GM12878 (cell line): ENCODE measurements around the gene RBM4B. TPM values are rescaled to one million over a fixed set of nuclear protein-coding genes. Genes with fewer than 3 reads are reported as not detected.

Experiments used
- EZH2 ChIP-seq: IDR thresholded peaks from 2 replicates; pipeline ENCODE4 v1.6.1; 2012; ENCODE audit warnings: low read depth, mild to moderate bottlenecking, control low read depth, inconsistent platforms, low read length, borderline replicate concordance; ENCODE audit not compliant: control insufficient read depth
- GATAD2B ChIP-seq: fragments of 450-650 bp; conservative IDR thresholded peaks from 2 replicates; pipeline ENCODE4 v1.6.1; 2017; ENCODE audit warnings: low read depth, mild to moderate bottlenecking, moderate library complexity
- IKZF1 ChIP-seq: fragments of 450-650 bp; conservative IDR thresholded peaks from 2 replicates; pipeline ENCODE4 v1.6.1; 2017; ENCODE audit warnings: antibody characterized with exemption, mild to moderate bottlenecking
- MEF2A ChIP-seq: IDR thresholded peaks from 2 replicates; pipeline ENCODE4 v1.6.1; 2011; ENCODE audit warnings: low read depth, mild to moderate bottlenecking, low read length, moderate library complexity; ENCODE audit not compliant: insufficient read depth
- NFXL1 ChIP-seq: fragments of 450-650 bp; IDR thresholded peaks from 2 replicates; pipeline ENCODE4 v1.6.1; 2017; ENCODE audit warnings: antibody characterized with exemption, mild to moderate bottlenecking, borderline replicate concordance
- NFYA ChIP-seq: IDR thresholded peaks from 2 replicates; pipeline ENCODE4 v1.6.1; 2011; ENCODE audit warnings: low read depth, mild to moderate bottlenecking, low read length, improper control_type of control experiment, borderline replicate concordance
- NRF1 ChIP-seq: conservative IDR thresholded peaks from 2 replicates; pipeline ENCODE4 v1.6.1; 2011; ENCODE audit warnings: mild to moderate bottlenecking, low read depth, low read length, improper control_type of control experiment
- RCOR1 ChIP-seq: conservative IDR thresholded peaks from 2 replicates; pipeline ENCODE4 v1.6.1; 2012; ENCODE audit warnings: low read depth, low read length, improper control_type of control experiment
- RFX5 ChIP-seq: IDR thresholded peaks from 2 replicates; pipeline ENCODE4 v1.6.1; 2011; ENCODE audit warnings: low read depth, low read length, improper control_type of control experiment
- SP1 ChIP-seq: IDR thresholded peaks from one replicate; pipeline ENCODE4 v1.6.1; 2011; ENCODE audit warnings: low read depth, low read length
- SREBF2 ChIP-seq: IDR thresholded peaks from 2 replicates; pipeline ENCODE4 v1.6.1; 2012; ENCODE audit warnings: mild to moderate bottlenecking, low read length
- TBL1XR1 ChIP-seq: IDR thresholded peaks from 2 replicates; pipeline ENCODE4 v1.6.1; 2012; ENCODE audit warnings: low read depth, low read length, improper control_type of control experiment
- ZNF24 ChIP-seq: fragments of 450-650 bp; IDR thresholded peaks from 2 replicates; pipeline ENCODE4 v1.6.1; 2017; ENCODE audit warnings: antibody characterized with exemption, mild to moderate bottlenecking
- polyA plus RNA-seq, 11 experiments: library from polyadenylated mRNA; depleted of rRNA in 4 of 11; unstranded in 6 of 11; stranded (reverse) in 5 of 11; fragments of >200 nt; fragmentation: Nextera tagmentation in 4 of 11; fragmentation: Illumina TruSeq in 1 of 11; extraction: Ambion mirVana in 4 of 11; extraction: Trizol in 1 of 11; gene quantifications; 1 replicate in 1 of 11; 2 replicates in 10 of 11; pipeline versions ENCODE4 v1.2.1 to v1.2.3, GENCODE V29; 2011 to 2016; ENCODE audit warnings: inconsistent platforms in 2 of 11, missing spikeins in 2 of 11, low read depth in 1 of 11
- total RNA-seq, 4 experiments: library from RNA; depleted of rRNA in 3 of 4; stranded (reverse); fragments of >200 nt in 3 of 4; fragmentation: Illumina TruSeq in 1 of 4; extraction: Trizol in 1 of 4; gene quantifications; 2 replicates each; pipeline versions ENCODE4 v1.2.1 to v1.2.3, GENCODE V29; 2013 to 2021
- TF ChIP-seq, protein P1 (sequence below): IDR thresholded peaks from 2 replicates; pipeline ENCODE4 v1.6.1; 2011; ENCODE audit warnings: borderline replicate concordance, low read depth, mild to moderate bottlenecking, moderate library complexity, low read length; ENCODE audit not compliant: insufficient read depth, poor library complexity, severe bottlenecking
- TF ChIP-seq, protein P2 (sequence below): fragments of 450-650 bp; formaldehyde crosslinking; IDR thresholded peaks from 2 replicates; pipeline ENCODE4 v1.5.0; 2022; ENCODE audit warnings: mild to moderate bottlenecking, missing genetic modification characterization
- TF ChIP-seq, protein P3 (sequence below): fragments of 450-650 bp; IDR thresholded peaks from 2 replicates; pipeline ENCODE4 v1.6.1; 2016; ENCODE audit warnings: mild to moderate bottlenecking
- TF ChIP-seq, protein P4 (sequence below): fragments of 450-650 bp; IDR thresholded peaks from 2 replicates; pipeline ENCODE4 v1.6.1; 2017; ENCODE audit warnings: mild to moderate bottlenecking, moderate library complexity

RBM4B gene
- total and polyA plus RNA-seq, 10 of the 15 experiments (the other 5 are each of a cell fraction or from before 2014, with no cell fraction given): 16.1 to 37.0 (median 21.6) TPM

DNA sequence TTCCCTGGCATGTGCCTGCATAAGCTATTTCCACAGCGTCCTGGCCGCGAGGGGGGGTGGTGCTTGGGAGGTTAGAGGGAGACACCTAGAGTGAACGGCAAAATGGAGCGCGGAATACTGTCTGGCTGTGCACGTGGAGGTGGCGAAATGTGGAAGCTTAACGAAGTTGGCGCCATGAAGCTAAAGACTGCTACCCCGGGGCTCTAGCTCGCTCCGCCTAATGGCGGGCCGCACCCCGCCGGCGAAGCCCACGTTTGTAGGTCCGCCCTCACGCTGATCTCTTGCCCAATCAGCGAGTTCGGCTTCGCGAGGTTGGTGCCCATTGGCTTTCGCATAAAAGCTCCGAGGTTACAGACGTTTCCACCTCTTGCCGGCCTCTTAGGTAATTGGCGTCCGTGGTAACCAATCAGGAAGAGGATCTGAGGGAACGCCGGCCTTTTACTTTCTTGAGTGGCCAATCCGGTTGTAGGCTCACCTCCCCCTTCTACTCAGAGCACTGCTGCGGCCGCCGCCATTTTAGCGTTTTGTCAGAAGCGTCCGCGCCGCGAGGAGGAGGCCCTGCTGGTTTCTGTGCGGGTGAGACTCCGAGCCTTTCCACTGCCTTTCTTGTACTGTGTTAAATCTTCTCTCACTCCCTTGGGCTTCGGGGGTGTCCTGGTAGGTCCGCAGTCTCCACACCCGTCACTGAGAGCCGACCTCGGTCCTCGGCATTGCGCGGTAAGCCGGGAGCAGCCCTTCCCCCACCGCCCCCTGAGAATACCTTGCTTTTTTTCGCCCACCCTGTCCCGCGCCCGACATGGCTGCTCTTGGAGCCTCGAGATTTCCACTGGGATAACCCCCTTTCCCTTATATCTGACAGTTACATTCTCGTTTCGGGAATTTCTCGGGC, 39.3 kb downstream of the RBM4B start, which contains the start of gene RBM4 (continued):
- TF ChIP-seq NFYA (peak; percentile 90), NRF1 (no peak), EZH2 (no peak), MEF2A (no peak), RFX5 (peak; percentile 38; the same call in 1 of the 2 replicates), GATAD2B (0 out of 2 replicates have a peak, but pooled peaks have one; percentile 49), IKZF1 (peak; percentile 52), SP1 (peak; percentile 93), NFXL1 (no peak), ZNF24 (no peak), RCOR1 (0 out of 2 replicates have a peak, but pooled peaks have one; percentile 11), TBL1XR1 (no peak), SREBF2 (no peak)
- TF ChIP-seq, protein P1, sequence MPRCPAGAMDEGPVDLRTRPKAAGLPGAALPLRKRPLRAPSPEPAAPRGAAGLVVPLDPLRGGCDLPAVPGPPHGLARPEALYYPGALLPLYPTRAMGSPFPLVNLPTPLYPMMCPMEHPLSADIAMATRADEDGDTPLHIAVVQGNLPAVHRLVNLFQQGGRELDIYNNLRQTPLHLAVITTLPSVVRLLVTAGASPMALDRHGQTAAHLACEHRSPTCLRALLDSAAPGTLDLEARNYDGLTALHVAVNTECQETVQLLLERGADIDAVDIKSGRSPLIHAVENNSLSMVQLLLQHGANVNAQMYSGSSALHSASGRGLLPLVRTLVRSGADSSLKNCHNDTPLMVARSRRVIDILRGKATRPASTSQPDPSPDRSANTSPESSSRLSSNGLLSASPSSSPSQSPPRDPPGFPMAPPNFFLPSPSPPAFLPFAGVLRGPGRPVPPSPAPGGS: peak; percentile 86
- TF ChIP-seq, protein P2, sequence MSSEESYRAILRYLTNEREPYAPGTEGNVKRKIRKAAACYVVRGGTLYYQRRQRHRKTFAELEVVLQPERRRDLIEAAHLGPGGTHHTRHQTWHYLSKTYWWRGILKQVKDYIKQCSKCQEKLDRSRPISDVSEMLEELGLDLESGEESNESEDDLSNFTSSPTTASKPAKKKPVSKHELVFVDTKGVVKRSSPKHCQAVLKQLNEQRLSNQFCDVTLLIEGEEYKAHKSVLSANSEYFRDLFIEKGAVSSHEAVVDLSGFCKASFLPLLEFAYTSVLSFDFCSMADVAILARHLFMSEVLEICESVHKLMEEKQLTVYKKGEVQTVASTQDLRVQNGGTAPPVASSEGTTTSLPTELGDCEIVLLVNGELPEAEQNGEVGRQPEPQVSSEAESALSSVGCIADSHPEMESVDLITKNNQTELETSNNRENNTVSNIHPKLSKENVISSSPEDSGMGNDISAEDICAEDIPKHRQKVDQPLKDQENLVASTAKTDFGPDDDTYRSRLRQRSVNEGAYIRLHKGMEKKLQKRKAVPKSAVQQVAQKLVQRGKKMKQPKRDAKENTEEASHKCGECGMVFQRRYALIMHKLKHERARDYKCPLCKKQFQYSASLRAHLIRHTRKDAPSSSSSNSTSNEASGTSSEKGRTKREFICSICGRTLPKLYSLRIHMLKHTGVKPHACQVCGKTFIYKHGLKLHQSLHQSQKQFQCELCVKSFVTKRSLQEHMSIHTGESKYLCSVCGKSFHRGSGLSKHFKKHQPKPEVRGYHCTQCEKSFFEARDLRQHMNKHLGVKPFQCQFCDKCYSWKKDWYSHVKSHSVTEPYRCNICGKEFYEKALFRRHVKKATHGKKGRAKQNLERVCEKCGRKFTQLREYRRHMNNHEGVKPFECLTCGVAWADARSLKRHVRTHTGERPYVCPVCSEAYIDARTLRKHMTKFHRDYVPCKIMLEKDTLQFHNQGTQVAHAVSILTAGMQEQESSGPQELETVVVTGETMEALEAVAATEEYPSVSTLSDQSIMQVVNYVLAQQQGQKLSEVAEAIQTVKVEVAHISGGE: no peak
- TF ChIP-seq, protein P3, sequence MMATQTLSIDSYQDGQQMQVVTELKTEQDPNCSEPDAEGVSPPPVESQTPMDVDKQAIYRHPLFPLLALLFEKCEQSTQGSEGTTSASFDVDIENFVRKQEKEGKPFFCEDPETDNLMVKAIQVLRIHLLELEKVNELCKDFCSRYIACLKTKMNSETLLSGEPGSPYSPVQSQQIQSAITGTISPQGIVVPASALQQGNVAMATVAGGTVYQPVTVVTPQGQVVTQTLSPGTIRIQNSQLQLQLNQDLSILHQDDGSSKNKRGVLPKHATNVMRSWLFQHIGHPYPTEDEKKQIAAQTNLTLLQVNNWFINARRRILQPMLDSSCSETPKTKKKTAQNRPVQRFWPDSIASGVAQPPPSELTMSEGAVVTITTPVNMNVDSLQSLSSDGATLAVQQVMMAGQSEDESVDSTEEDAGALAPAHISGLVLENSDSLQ: peak; percentile 99
- TF ChIP-seq, protein P4, sequence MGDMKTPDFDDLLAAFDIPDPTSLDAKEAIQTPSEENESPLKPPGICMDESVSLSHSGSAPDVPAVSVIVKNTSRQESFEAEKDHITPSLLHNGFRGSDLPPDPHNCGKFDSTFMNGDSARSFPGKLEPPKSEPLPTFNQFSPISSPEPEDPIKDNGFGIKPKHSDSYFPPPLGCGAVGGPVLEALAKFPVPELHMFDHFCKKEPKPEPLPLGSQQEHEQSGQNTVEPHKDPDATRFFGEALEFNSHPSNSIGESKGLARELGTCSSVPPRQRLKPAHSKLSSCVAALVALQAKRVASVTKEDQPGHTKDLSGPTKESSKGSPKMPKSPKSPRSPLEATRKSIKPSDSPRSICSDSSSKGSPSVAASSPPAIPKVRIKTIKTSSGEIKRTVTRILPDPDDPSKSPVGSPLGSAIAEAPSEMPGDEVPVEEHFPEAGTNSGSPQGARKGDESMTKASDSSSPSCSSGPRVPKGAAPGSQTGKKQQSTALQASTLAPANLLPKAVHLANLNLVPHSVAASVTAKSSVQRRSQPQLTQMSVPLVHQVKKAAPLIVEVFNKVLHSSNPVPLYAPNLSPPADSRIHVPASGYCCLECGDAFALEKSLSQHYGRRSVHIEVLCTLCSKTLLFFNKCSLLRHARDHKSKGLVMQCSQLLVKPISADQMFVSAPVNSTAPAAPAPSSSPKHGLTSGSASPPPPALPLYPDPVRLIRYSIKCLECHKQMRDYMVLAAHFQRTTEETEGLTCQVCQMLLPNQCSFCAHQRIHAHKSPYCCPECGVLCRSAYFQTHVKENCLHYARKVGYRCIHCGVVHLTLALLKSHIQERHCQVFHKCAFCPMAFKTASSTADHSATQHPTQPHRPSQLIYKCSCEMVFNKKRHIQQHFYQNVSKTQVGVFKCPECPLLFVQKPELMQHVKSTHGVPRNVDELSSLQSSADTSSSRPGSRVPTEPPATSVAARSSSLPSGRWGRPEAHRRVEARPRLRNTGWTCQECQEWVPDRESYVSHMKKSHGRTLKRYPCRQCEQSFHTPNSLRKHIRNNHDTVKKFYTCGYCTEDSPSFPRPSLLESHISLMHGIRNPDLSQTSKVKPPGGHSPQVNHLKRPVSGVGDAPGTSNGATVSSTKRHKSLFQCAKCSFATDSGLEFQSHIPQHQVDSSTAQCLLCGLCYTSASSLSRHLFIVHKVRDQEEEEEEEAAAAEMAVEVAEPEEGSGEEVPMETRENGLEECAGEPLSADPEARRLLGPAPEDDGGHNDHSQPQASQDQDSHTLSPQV: no peak
